ENCODE results near the gene CDR2L.

DNA sequence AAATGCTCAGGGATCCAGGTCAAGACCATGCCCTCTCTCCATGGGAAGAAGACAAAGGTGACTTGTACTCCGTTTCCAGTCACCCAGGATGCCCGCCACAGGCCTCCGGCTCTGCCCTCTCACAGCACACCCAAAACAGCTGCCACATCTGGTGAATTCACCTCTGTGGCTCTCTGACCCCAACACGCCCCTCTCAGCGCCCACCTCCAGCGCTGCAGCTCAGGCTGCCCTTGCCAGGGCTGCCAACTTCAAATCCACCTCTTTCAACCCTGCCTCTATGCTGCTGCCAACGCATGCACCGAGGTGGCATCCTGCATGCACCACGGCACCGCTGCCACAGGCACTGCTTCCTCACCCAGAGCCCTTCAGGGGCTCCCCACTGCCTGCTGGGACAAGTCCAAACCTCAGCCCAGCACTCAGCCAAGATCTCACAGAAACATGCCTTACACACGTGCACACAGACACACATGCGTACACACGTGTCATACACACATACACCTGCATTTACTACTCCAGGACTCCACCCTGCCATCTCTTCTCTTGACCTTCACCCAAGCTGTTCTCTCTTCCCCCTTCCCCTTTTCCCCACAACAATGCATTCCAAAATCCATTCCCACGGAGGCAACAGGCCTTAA, 22.3 kb upstream of the CDR2L start:
- TF ChIP-seq, protein P1, sequence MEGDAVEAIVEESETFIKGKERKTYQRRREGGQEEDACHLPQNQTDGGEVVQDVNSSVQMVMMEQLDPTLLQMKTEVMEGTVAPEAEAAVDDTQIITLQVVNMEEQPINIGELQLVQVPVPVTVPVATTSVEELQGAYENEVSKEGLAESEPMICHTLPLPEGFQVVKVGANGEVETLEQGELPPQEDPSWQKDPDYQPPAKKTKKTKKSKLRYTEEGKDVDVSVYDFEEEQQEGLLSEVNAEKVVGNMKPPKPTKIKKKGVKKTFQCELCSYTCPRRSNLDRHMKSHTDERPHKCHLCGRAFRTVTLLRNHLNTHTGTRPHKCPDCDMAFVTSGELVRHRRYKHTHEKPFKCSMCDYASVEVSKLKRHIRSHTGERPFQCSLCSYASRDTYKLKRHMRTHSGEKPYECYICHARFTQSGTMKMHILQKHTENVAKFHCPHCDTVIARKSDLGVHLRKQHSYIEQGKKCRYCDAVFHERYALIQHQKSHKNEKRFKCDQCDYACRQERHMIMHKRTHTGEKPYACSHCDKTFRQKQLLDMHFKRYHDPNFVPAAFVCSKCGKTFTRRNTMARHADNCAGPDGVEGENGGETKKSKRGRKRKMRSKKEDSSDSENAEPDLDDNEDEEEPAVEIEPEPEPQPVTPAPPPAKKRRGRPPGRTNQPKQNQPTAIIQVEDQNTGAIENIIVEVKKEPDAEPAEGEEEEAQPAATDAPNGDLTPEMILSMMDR (IDR thresholded peaks at IDR 0.05): no peak
- no peak for TF ChIP-seq POLR2AphosphoS5 (IDR thresholded peaks at IDR 0.05)
- TF ChIP-seq POLR2A (IDR thresholded peaks at IDR 0.05): no peak
